HUES6 (cell line): Measurements from ENCODE around the gene PRAME.

Experiments used
- H3K27ac ChIP-seq: 2 replicates; pipeline ENCODE4 v1.7.0; 2013; ENCODE audit warnings: low read depth, mild to moderate bottlenecking, low read length, inconsistent platforms
- H3K27me3 ChIP-seq: 2 replicates; pipeline ENCODE4 v1.6.1; 2013; ENCODE audit warnings: low read length; ENCODE audit not compliant: control insufficient read depth, insufficient read depth
- H3K36me3 ChIP-seq: 2 replicates; pipeline ENCODE4 v1.6.1; 2013; ENCODE audit warnings: low read length; ENCODE audit not compliant: control insufficient read depth, insufficient read depth
- H3K4me1 ChIP-seq: 2 replicates; pipeline ENCODE4 v1.6.1; 2013; ENCODE audit warnings: low read length; ENCODE audit not compliant: control insufficient read depth, insufficient read depth
- H3K4me3 ChIP-seq: 2 replicates; pipeline ENCODE4 v1.5.1; 2013; ENCODE audit warnings: low read depth, low read length
- H3K9ac ChIP-seq: one replicate; pipeline ENCODE4 v1.6.1; 2013; ENCODE audit warnings: mild to moderate bottlenecking, low read length
- H3K9me3 ChIP-seq: 2 replicates; pipeline ENCODE4 v1.6.1; 2013; ENCODE audit warnings: low read depth, low read length; ENCODE audit not compliant: control insufficient read depth, insufficient read depth

PRAME gene

DNA sequence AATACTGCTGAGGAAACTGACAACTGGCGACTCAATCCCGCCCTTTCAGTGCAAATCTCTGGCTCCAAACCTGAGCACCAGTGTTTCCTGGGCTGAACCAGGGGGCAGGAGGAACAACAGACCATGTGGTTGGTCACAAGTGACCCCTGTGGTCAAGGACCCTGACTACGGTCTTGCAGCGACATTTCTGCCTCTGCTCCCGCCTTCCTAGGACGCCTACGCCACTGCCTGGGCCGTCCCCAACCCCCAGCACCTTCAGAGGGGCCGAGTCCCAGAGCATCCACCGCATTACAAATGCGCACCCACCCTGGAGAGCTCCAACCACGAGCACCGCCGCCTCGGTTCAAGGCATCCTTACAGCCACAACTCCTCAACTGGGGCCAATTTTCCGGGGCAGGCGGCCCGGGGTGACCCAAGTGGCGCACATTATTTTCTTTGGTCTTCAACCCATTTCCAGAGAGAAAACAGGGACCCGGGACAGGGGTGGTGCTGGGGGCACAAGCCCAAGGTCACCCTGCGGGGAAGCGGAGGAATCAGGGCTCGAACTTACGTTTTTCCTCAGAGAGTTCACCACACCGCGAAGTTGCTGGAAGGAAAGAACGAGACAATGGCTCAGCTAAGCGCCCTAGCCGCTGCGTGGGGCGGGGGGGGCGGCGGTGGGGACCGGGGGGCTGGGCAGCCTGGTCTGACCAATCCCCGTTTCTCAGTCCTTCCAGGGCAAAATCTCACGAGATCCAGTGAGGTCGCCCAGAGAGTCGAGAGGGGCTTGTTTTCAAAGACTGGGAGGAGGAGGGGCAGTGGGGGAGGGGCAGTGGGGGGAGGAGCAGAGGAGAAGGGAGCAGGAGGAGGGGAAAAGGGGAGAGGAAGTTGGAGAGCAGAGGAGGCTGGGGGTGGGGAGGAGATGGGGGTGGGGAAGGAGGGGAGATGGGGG lies 1.8 kb downstream of the PRAME start:
- Histone ChIP-seq H3K36me3 (no peaks in the 10 kb centered on the region), H3K9ac (no peak overlapping the region), H3K27ac (no peak overlapping the region), H3K4me1 (no peaks in the 10 kb centered on the region), H3K27me3 (peaks cover 63% of the 10 kb centered on the region), H3K9me3 (peaks cover 5% of the 10 kb centered on the region; the same call in 1 of the 2 replicates), H3K4me3 (no peak overlapping the region)

DNA sequence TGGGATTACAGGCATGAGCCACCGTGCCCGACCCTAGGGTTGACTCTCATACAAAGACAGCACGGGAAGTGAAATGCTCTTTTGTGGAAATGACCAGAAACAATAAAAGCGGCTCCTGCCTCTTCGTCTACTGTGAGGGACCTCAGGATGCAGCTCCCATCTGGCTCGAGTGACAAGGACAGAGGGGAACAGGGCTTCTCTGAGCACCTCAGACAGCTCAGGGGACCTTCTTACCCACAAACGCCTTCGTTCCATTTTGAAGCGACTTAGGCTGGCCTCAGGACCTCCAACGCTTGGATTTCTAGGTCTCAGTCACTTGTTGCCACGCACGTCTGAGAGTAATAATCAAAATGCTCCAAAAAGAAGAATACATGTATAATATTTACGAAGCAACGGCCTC lies 2.5 kb downstream of the PRAME start:
- no peak overlapping the region for H3K9ac ChIP-seq
- H3K4me3 ChIP-seq = no peak overlapping the region

DNA sequence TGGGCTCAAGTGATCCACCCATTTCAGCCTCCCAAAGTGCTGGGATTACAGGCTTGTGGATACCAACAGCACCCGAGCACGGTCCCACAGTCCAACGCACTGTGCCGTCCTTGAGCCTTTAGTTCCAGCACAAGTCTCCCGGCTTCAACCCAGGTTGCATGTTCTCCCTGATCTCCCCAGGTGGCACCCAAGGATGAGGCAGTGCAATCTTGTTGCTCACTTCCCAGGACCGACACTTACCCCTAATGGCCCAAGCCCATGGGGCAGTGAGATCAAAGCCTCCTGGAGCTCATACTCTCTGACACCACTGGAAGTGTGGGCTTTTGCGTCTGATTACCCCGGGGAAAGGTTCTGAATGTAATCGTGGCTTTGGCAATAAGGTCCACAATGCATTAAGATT lies 3.5 kb downstream of the PRAME start:
- Histone ChIP-seq H3K9me3 (peaks cover 5% of the 10 kb centered on the region; the same call in 1 of the 2 replicates), H3K4me3 (no peak overlapping the region), H3K36me3 (no peaks in the 10 kb centered on the region), H3K27me3 (peaks cover 67% of the 10 kb centered on the region), H3K9ac (no peak overlapping the region), H3K4me1 (no peaks in the 10 kb centered on the region), H3K27ac (no peak overlapping the region)

More for the DNA sequence above, 2.5 kb downstream of the PRAME start:
- Histone ChIP-seq H3K9me3 (peaks cover 5% of the 10 kb centered on the region; the same call in 1 of the 2 replicates), H3K27me3 (peaks cover 59% of the 10 kb centered on the region), H3K4me1 (no peaks in the 10 kb centered on the region), H3K27ac (no peak overlapping the region), H3K36me3 (no peaks in the 10 kb centered on the region)

DNA sequence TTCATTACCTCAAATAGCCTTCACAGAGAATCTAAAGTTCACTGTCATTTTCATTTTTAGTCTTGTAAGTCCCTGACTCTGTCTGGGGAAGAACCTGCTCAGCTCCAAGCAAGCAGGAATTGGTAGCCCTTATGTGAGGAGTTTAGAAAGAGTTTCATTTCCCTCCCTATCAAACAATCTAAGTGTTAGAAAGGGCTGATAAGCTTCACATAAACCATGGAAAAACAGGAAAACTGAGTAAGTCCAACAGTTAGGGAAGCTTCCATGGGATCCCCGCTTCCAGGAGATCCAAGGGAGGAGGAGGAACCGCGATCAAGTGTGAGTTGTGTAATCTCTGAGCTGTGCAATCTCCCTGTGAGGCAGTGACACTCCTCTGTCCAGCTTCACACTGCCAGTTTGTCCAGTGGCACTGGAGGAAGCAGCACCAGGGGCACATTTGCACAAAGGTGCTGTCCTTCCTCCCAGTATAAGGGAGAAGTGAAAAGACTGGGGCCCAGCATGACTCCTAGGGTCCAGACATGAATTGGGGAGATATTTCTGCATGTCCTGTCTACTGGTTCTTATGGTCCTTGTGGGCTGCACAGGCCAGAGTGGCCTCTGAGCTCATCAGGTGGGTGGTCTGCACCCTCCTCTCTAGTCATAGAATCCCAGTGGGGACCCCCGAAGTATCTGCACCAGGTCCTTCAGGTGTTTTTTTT lies 4.3 kb downstream of the PRAME start:
- peaks cover 5% of the 10 kb centered on the region; the same call in 1 of the 2 replicates for H3K9me3 ChIP-seq
- H3K4me1 ChIP-seq = no peaks in the 10 kb centered on the region
- H3K9ac ChIP-seq = no peak overlapping the region
- no peaks in the 10 kb centered on the region for H3K36me3 ChIP-seq
- peaks cover 69% of the 10 kb centered on the region for H3K27me3 ChIP-seq
- H3K27ac ChIP-seq = no peak overlapping the region
- no peak overlapping the region for H3K4me3 ChIP-seq

DNA sequence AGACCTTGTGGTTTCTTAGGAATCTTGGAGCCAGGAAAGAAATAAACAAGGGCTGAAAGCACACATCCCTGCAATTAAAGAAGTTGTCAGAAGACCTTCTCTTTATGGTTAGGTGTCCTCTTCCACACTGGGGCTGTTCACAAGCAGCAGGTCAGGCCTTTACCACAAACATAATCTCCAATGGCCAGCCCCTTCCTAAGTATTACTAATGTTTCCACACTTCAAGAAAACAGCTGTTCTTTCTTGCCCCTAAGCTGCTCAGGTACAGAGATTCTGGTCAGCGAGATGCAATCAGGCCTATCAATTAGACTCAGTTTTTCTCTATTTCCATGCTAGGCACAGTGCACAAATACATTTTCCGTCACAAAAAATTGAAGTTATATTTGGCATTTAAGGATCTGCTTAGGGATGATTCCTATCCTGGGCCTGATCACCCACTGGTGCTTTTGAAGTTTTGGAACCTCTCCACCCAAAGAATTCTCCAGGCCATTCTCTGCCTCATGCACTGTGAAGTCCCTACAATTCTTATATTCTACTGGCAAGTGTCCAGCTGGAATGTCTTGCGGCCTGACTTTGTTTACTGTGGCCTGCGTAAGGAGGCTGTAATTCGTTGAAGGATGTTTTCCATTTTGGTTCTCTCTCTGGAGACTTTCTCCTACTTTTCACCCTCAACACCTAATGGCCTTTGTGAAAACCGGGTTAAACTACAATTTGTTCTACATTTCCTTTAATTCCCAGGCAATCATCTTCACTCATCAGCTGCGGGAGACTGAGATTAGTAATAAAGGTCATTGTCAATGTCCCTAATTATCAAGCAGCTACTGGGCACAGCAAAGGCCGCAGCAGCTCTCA lies 5.1 kb downstream of the PRAME start:
- peaks cover 72% of the 10 kb centered on the region for H3K27me3 ChIP-seq
- peaks cover 1% of the 10 kb centered on the region; the same call in 1 of the 2 replicates for H3K9me3 ChIP-seq
- H3K4me1 ChIP-seq = no peaks in the 10 kb centered on the region
- H3K27ac ChIP-seq = no peak overlapping the region
- no peak overlapping the region for H3K4me3 ChIP-seq
- H3K9ac ChIP-seq = no peak overlapping the region
- no peaks in the 10 kb centered on the region for H3K36me3 ChIP-seq

DNA sequence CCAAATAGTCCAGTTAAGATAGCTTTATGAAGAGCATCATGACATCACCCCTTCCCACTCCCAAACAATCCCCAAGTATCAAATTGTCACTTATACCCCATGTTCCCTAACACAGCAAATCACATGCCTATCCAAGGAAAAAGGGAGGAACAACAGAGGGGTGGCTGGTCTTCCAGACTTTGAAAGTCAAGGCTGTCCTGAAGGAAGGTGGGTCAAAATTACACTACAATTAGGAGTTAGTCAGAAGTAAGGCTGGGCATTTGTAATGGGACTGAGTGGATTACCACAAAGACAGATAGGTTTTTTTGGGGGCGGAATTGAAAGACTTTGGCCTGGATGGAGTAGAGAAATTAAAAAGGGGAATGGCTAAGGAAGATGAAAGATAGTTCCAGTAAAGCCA lies 5.9 kb downstream of the PRAME start:
- no peak overlapping the region for H3K4me3 ChIP-seq
- H3K36me3 ChIP-seq = no peaks in the 10 kb centered on the region
- no peak overlapping the region for H3K27ac ChIP-seq
- H3K9me3 ChIP-seq = no peaks in the 10 kb centered on the region
- H3K4me1 ChIP-seq = no peaks in the 10 kb centered on the region
- no peak overlapping the region for H3K9ac ChIP-seq
- peaks cover 80% of the 10 kb centered on the region for H3K27me3 ChIP-seq

DNA sequence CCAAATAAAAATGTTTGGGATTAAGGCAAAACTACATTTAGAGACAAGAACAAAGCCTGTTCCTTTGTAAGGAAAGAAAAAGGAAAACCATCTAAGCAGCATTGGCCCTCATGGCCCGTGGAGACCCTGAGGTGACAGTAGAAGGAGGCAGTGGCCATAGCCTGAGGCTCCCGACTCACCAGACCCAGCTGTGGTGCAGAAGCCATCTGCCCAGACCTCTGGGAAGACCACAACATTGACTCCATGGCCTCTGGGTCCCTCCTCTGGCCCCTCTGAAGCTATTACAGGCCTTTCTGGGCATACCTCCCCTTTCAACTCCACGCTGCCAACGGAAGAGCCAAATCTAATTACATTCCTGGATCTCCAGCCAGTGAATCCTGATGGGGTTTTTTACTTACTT lies 6.4 kb downstream of the PRAME start:
- Histone ChIP-seq H3K36me3 (no peaks in the 10 kb centered on the region), H3K27me3 (peaks cover 85% of the 10 kb centered on the region)

DNA sequence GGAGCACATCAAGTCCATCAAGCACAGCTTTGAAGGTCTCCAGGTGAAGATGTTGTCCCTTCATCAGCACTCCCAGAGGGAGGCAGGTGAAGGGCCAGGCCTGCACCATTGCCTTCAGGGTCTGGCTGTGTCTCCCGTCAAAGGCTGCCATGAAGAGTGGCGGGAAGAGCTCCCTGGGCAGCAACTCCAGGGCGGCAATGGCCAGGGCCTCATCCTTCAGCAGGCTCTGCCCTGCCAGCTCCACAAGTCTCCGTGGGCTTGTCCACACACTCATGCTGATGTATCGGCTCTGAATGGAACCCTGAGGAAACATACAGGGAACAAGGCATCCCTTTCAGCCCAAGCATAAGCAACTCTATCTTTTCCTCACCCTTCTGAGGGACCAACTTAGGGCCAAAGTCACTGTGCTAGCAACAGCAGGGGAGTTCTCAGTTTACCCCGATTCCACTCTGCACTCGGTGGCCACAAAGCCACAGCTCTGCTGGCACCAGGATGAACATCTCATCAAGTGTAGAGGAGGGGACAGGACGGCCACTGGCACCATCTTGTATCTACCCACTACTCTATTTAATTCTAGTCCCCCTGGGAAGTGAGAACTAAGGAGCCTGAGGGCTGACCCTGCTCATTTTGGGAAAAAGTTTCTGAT lies 8.2 kb downstream of the PRAME start:
- Histone ChIP-seq H3K27ac (no peak overlapping the region), H3K9ac (no peak overlapping the region), H3K36me3 (no peaks in the 10 kb centered on the region), H3K4me1 (no peaks in the 10 kb centered on the region), H3K27me3 (peaks cover 92% of the 10 kb centered on the region), H3K4me3 (no peak overlapping the region), H3K9me3 (no peaks in the 10 kb centered on the region)

More for the DNA sequence above, 6.4 kb downstream of the PRAME start:
- Histone ChIP-seq H3K27ac (no peak overlapping the region), H3K4me1 (no peaks in the 10 kb centered on the region), H3K9me3 (no peaks in the 10 kb centered on the region), H3K9ac (no peak overlapping the region), H3K4me3 (no peak overlapping the region)

DNA sequence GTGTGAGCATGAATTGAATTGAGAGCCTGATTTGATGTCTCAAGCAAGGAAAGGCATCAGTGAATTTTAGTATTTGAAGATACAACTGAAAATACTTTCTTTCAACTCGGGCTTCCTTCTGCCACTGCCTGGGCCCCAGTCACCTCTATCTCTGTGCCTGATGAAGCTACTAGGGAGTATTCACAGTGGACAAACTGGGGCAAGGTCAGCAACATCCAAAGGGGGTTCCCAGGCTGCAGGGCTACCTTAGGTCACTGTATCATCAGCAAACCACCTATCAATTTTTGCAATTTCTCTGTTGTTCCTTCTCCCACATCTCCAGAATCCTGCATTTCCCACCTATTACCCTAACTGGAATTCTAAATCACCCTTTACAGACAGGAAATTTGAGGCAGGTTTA lies 10.2 kb downstream of the PRAME start:
- no peaks in the 10 kb centered on the region for H3K36me3 ChIP-seq
- no peaks in the 10 kb centered on the region for H3K4me1 ChIP-seq
- H3K4me3 ChIP-seq = no peak overlapping the region
- H3K27me3 ChIP-seq = peaks cover 87% of the 10 kb centered on the region
- no peak overlapping the region for H3K27ac ChIP-seq
- no peak overlapping the region for H3K9ac ChIP-seq
- no peaks in the 10 kb centered on the region for H3K9me3 ChIP-seq

DNA sequence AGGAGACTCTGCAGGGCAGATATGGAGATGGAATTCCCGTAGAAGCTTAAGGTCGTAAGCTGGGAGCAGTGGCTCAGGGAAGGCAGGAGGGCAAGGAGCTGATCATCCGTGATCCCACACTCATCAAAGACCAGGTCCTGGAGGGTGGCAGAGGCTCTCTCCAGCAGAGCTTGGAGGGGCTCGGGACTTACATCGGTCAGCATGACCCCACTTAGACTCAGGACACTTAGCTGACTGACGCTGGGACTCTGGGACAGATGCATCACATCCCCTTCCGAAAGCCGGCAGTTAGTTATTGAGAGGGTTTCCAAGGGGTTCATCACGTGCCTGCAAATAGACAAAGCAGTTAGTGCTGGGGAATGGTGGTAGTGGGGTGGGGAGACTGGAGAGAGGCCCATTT lies 10.7 kb downstream of the PRAME start:
- Histone ChIP-seq H3K9me3 (no peaks in the 10 kb centered on the region), H3K27ac (no peak overlapping the region), H3K4me3 (no peak overlapping the region), H3K27me3 (peaks cover 87% of the 10 kb centered on the region), H3K9ac (no peak overlapping the region), H3K36me3 (no peaks in the 10 kb centered on the region), H3K4me1 (no peaks in the 10 kb centered on the region)
